ENCODE data around the gene TFE3.
"Not testable (repeated sequence)": the region's sequence is repeated elsewhere in the genome, so short reads cannot be mapped to it uniquely, and the experiment has no call there.

TFE3 gene

GRCh38 chrX:48999030-48999429, 44.1 kb downstream of the TFE3 start:
- no peak for DNase-seq

- DNase-seq, result no peak
Observed at GRCh38 chrX:48998391-48998790, 44.8 kb downstream of the TFE3 start.

- no peak for DNase-seq
Observed at GRCh38 chrX:48997865-48998264, 45.3 kb downstream of the TFE3 start.

GRCh38 chrX:48997455-48997854, 45.7 kb downstream of the TFE3 start:
- no peak for DNase-seq

- no peak for DNase-seq
Observed at GRCh38 chrX:48996969-48997368, 46.2 kb downstream of the TFE3 start.

GRCh38 chrX:48992341-48992740, 50.8 kb downstream of the TFE3 start:
- no peak for DNase-seq

GRCh38 chrX:48989483-48989882, 53.7 kb downstream of the TFE3 start:
- DNase-seq, result no peak

- DNase-seq, result no peak
Observed at GRCh38 chrX:48983896-48984295, 59.3 kb downstream of the TFE3 start.

GRCh38 chrX:48983081-48983480, 60.1 kb downstream of the TFE3 start:
- DNase-seq, result no peak

- no peak for DNase-seq
Observed at GRCh38 chrX:48981178-48981577, 62.0 kb downstream of the TFE3 start.

GRCh38 chrX:48980341-48980740, 62.8 kb downstream of the TFE3 start:
- not testable (repeated sequence) for DNase-seq
